Stimulated activated naive CD8-positive, alpha-beta T cell treated with anti-CD3 and anti-CD28 coated beads, Interleukin-15, Interleukin-2, amounts not matched to agents 100 ng/mL and 50 ng/mL, for 24 hours (primary cell): ENCODE results near the gene VEGFB.

ENCODE experiments used
- H3K27ac Mint-ChIP-seq: one replicate; pipeline ENCODE4 v1.8.0; 2021; ENCODE audit warnings: mild to moderate bottlenecking, mixed read lengths
- H3K27me3 Mint-ChIP-seq: one replicate; pipeline ENCODE4 v1.8.0; 2021; ENCODE audit warnings: mixed read lengths
- H3K36me3 Mint-ChIP-seq: one replicate; pipeline ENCODE4 v1.8.0; 2021; ENCODE audit warnings: low read depth, mixed read lengths
- H3K4me1 Mint-ChIP-seq: one replicate; pipeline ENCODE4 v1.8.0; 2021; ENCODE audit warnings: low read depth, mixed read lengths
- H3K4me3 Mint-ChIP-seq: one replicate; pipeline ENCODE4 v1.8.0; 2021; ENCODE audit warnings: mild to moderate bottlenecking, mixed read lengths
- H3K9me3 Mint-ChIP-seq: one replicate; pipeline ENCODE4 v1.8.0; 2021; ENCODE audit warnings: mixed read lengths

VEGFB gene

GRCh38 chr11:64232967-64233315, 1.4 kb upstream of the VEGFB start:
- H3K9me3 Mint-ChIP-seq = no peaks in the 10 kb centered on the region
- peak overlapping the region; percentile 38 for H3K4me3 Mint-ChIP-seq
- no peak overlapping the region for H3K27ac Mint-ChIP-seq
- H3K4me1 Mint-ChIP-seq = peaks cover 50% of the 10 kb centered on the region
- no peaks in the 10 kb centered on the region for H3K27me3 Mint-ChIP-seq
- no peaks in the 10 kb centered on the region for H3K36me3 Mint-ChIP-seq

GRCh38 chr11:64234647-64235379, 429 bp downstream of the VEGFB start:
- peak overlapping the region; percentile 84 for H3K27ac Mint-ChIP-seq
- peak overlapping the region; percentile 87 for H3K4me3 Mint-ChIP-seq
- no peaks in the 10 kb centered on the region for H3K36me3 Mint-ChIP-seq
- no peaks in the 10 kb centered on the region for H3K9me3 Mint-ChIP-seq
- H3K27me3 Mint-ChIP-seq = no peaks in the 10 kb centered on the region
- peaks cover 41% of the 10 kb centered on the region for H3K4me1 Mint-ChIP-seq

- H3K36me3 Mint-ChIP-seq = no peaks in the 10 kb centered on the region
- H3K27me3 Mint-ChIP-seq = no peaks in the 10 kb centered on the region
- H3K4me1 Mint-ChIP-seq = peaks cover 44% of the 10 kb centered on the region
- H3K27ac Mint-ChIP-seq = peak overlapping the region; percentile 84
- peak overlapping the region; percentile 87 for H3K4me3 Mint-ChIP-seq
- H3K9me3 Mint-ChIP-seq = no peaks in the 10 kb centered on the region
Observed at GRCh38 chr11:64235437-64236161, 1.2 kb downstream of the VEGFB start.

- H3K27me3 Mint-ChIP-seq = no peaks in the 10 kb centered on the region
Observed at GRCh38 chr11:64237484-64237951, 3.1 kb downstream of the VEGFB start.

GRCh38 chr11:64238076-64238475, 3.7 kb downstream of the VEGFB start:
- peaks cover 33% of the 10 kb centered on the region for H3K4me1 Mint-ChIP-seq
- H3K4me3 Mint-ChIP-seq = no peak overlapping the region
- peak overlapping the region; percentile 41 for H3K27ac Mint-ChIP-seq
- no peaks in the 10 kb centered on the region for H3K9me3 Mint-ChIP-seq
- no peaks in the 10 kb centered on the region for H3K27me3 Mint-ChIP-seq
- H3K36me3 Mint-ChIP-seq = peaks cover under 1% of the 10 kb centered on the region

More at GRCh38 chr11:64237484-64237951, 3.1 kb downstream of the VEGFB start:
- Mint-ChIP-seq H3K9me3 (no peaks in the 10 kb centered on the region), H3K4me1 (peaks cover 32% of the 10 kb centered on the region), H3K36me3 (no peaks in the 10 kb centered on the region), H3K27ac (no peak overlapping the region), H3K4me3 (no peak overlapping the region)

GRCh38 chr11:64238999-64239398, 4.6 kb downstream of the VEGFB start:
- H3K27ac Mint-ChIP-seq = peak overlapping the region; percentile 58
- H3K9me3 Mint-ChIP-seq = no peaks in the 10 kb centered on the region
- H3K36me3 Mint-ChIP-seq = peaks cover 10% of the 10 kb centered on the region
- no peak overlapping the region for H3K4me3 Mint-ChIP-seq
- H3K27me3 Mint-ChIP-seq = no peaks in the 10 kb centered on the region
- H3K4me1 Mint-ChIP-seq = peaks cover 38% of the 10 kb centered on the region

- Mint-ChIP-seq H3K9me3 (no peaks in the 10 kb centered on the region), H3K27me3 (no peaks in the 10 kb centered on the region), H3K4me3 (peak overlapping the region; percentile 93), H3K27ac (peak overlapping the region; percentile 97), H3K4me1 (peaks cover 41% of the 10 kb centered on the region), H3K36me3 (peaks cover 13% of the 10 kb centered on the region)
Observed at GRCh38 chr11:64239662-64240434, 5.5 kb downstream of the VEGFB start.

GRCh38 chr11:64240435-64241240, 6.3 kb downstream of the VEGFB start, which contains the start of gene FKBP2:
TSS of gene FKBP2 (plus strand) at chr11:64241095. CDS start at chr11:64242388, 1,293 bp downstream.
- Mint-ChIP-seq H3K27ac (peak within 1 kb of the TSS; percentile 97), H3K36me3 (peaks cover 13% of the 10 kb centered on the region), H3K27me3 (no peaks in the 10 kb centered on the region), H3K4me1 (peaks cover 34% of the 10 kb centered on the region), H3K9me3 (no peaks in the 10 kb centered on the region), H3K4me3 (peak within 1 kb of the TSS; percentile 93)

GRCh38 chr11:64241241-64241490, 6.8 kb downstream of the VEGFB start:
- peaks cover 13% of the 10 kb centered on the region for H3K36me3 Mint-ChIP-seq

GRCh38 chr11:64241491-64242374, 7.3 kb downstream of the VEGFB start:
- H3K9me3 Mint-ChIP-seq = no peaks in the 10 kb centered on the region
- peaks cover 13% of the 10 kb centered on the region for H3K36me3 Mint-ChIP-seq
- H3K4me1 Mint-ChIP-seq = peaks cover 34% of the 10 kb centered on the region
- peak overlapping the region; percentile 87 for H3K27ac Mint-ChIP-seq
- peak overlapping the region; percentile 93 for H3K4me3 Mint-ChIP-seq
- H3K27me3 Mint-ChIP-seq = no peaks in the 10 kb centered on the region

More at GRCh38 chr11:64241241-64241490, 6.8 kb downstream of the VEGFB start:
- H3K4me1 Mint-ChIP-seq = peaks cover 34% of the 10 kb centered on the region
- no peaks in the 10 kb centered on the region for H3K27me3 Mint-ChIP-seq
- peak overlapping the region; percentile 93 for H3K4me3 Mint-ChIP-seq
- no peaks in the 10 kb centered on the region for H3K9me3 Mint-ChIP-seq
- H3K27ac Mint-ChIP-seq = peak overlapping the region; percentile 97

GRCh38 chr11:64243236-64243854, 9.0 kb downstream of the VEGFB start:
- H3K9me3 Mint-ChIP-seq = no peaks in the 10 kb centered on the region
- peak overlapping the region; percentile 70 for H3K27ac Mint-ChIP-seq
- H3K4me1 Mint-ChIP-seq = peaks cover 40% of the 10 kb centered on the region
- peak overlapping the region; percentile 58 for H3K4me3 Mint-ChIP-seq
- H3K27me3 Mint-ChIP-seq = no peaks in the 10 kb centered on the region
- peaks cover 13% of the 10 kb centered on the region for H3K36me3 Mint-ChIP-seq

- Mint-ChIP-seq H3K9me3 (no peaks in the 10 kb centered on the region), H3K4me1 (peaks cover 36% of the 10 kb centered on the region), H3K4me3 (peak overlapping the region; percentile 58), H3K36me3 (peaks cover 13% of the 10 kb centered on the region), H3K27me3 (no peaks in the 10 kb centered on the region), H3K27ac (peak overlapping the region; percentile 16)
Observed at GRCh38 chr11:64244107-64244506, 9.7 kb downstream of the VEGFB start.

- peaks cover 13% of the 10 kb centered on the region for H3K36me3 Mint-ChIP-seq
- H3K9me3 Mint-ChIP-seq = no peaks in the 10 kb centered on the region
- no peaks in the 10 kb centered on the region for H3K27me3 Mint-ChIP-seq
- peaks cover 32% of the 10 kb centered on the region for H3K4me1 Mint-ChIP-seq
- H3K4me3 Mint-ChIP-seq = peak overlapping the region; percentile 94
- H3K27ac Mint-ChIP-seq = peak overlapping the region; percentile 95
Observed at GRCh38 chr11:64244966-64245365, 10.6 kb downstream of the VEGFB start.
